IPS-NIHi7 (cell line): Measurements from ENCODE around the gene PDIA5.

Experiments
- DNase-seq: peaks from one replicate; pipeline ENCODE4 v3.0.0; 2012; ENCODE audit warnings: mixed read lengths; ENCODE audit errors: extremely low spot score

Gene PDIA5

DNA sequence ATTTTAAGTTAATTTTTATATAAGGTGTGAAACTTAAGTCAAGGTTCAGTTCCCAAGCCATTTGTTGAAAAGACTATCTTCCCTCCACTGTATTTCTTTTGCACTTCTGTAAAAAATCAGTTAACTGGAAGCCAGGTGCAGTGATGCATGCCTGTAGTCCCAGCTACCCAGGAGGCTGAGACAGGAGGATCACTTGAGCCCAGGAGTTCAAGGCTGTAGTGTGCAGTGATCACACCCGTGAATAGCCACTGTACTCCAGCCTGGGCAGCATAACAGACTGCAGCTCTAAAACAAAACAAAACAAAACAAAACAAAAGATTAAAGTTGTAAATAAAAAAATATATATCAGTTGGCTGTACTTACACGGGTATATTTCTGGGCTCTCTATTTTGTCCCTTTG is 101.8 kb downstream of the PDIA5 start:
- no peak for DNase-seq

DNA sequence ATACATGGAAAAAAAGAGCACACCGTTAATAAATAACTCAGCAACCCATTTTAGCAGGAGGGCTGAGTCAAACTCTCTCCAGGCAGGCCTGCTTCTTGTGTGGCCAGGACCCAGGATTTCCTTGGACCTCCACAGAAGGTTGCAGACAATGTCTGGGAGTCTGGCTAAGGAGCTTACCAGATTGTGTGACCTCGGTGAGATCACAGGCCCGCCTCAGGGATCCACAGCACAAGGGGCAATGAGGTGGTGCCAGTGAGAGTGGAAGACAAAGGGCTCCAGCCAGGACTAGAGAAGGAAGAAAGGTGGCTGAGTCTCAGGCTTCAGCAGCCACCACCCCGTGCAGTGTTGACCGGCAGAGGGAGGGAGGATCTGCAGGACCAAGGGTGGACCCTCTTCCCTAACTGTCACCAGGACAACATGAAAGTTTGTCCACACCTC is 102.7 kb downstream of the PDIA5 start:
- DNase-seq = no peak

DNA sequence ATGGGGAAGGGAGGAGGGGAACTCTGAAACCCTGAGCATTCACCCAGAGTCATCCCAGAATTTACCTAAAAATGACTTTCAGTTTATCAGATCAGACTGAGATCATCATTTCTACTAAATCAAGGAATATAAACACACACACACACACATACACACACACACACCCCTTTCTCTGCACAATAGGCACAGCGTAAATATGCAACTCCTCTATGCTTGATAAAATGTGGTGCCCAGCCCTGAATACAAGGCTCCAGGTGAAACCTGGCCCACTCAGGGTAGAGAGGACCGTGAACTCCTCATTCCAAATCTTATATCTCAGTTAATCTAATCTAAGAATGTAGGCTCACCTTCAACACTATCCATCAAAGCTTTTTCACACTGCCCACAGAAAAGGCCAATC is 103.1 kb downstream of the PDIA5 start:
- no peak for DNase-seq

DNA sequence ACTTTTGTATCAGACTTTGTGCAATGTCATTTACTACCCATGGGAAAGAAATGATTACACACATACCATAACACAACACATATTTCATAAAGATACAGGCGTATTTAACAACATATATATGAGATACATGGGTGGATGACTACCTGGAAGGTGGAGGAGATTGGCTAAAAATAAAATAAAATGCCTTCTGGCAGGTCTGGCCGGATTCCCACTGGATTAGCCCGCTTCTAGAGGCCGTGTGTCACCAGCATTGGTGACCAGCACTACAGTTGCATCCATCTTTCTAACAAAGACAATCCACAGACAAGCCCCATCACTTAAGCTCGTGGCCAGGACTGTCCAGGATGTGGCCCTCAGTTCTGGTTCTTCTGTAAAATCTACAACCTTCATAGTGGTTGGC is 114.0 kb downstream of the PDIA5 start:
- no peak for DNase-seq

DNA sequence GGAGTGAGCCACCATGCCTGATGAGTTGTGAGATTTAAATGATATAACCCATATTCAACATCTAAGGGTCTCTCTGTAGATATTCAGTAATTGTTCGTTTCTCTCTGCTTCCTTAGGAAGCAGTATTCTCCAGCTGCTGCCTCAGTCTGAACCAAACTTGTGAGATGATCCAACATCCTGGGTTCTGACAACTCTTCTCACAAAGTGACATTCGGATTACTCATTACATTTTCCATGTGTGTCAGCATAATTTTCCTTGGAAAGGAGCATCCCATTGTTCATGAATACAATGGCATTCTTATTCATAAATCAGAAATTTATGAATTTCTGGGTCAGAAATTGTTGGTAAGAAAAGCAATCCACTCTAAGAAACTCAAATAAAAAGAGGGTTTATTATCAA is 119.9 kb downstream of the PDIA5 start:
- no peak for DNase-seq

DNA sequence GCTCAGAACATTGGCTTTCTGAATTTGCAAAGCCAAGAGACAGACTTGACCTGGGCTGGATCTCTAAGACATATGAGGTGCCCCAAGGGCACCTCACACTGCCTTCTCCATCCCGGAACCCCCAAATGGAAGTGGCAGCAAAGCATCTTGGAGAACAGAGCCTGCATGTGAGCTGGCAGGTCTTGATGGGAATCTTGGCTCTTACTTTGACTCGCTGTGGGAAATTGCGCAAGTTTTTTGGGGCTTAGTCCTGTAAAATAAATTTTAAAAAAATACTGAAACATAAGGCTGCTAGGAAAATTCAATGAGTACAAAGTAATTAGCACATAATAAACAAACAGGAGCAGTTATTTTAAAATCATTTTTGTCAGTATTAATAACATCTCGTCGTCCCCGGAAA is 121.2 kb downstream of the PDIA5 start:
- DNase-seq = no peak

DNA sequence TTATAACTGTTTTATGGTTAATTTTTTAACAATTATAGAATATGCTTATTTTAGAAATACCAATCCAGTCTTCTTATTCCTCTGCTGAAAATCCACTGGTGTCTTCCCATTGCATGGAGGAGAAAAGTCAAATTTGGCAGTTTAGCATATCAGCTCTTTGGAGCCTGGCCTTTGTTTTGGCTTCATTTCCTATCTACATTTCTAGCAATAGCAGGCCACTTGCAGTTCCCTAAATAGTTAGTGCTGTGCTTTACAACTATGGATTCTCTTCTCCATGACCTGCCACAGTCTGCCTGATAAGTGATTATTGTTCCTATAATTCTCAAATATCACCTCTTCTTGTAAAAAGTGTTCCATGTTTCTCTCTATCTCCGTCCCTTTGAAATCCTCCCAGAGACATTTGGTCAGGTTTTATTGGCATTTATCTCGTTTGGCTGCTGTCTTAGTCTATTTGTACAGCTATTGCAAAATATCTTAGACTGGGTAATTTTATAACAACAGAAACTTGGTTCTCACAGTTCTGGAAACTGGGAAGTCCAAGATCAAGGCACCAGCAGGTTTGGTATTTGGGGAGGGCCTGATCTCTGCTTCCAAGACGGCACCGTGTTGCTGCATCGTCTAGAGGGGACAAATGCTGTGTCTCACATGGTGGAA is 126.8 kb downstream of the PDIA5 start:
- no peak for DNase-seq

DNA sequence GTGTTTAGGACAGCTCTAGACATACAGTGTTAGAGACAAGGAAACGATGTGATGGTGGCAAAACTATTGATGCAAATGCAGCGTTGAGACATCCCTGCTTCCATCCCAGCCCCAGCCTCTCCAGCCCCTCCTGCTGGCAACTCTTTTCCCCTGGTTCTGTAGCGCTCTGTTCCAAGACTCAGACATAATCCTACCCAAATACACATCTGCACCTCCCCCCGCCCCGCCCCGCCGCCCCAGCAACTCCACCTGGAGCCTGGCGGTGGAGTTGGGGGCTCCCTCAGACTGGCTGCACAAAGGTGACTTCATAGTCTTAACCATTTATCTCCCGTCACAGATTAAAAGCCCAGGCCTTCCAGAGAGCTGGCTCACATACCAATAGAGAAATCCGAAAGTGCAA is 127.7 kb downstream of the PDIA5 start:
- DNase-seq = peak; percentile 87

DNA sequence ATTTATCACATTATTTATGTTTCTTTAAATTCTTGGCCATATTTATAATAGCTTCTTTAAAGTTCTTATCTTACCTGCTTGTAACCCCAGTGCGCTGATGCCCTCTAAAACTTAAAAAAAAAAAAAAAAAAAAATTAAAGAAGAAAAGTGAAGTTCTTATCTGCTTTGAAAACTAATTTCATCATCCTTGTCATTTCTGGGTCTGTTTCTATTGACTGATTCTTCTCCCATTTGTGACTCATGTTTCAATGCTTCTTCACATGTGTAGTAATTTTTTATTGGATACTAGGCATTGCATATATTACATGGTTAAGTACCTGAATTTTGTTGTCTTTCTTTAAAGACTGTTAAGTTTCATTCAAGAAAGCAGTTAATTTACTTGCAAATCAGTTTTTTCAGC is 131.5 kb downstream of the PDIA5 start:
- no peak for DNase-seq

DNA sequence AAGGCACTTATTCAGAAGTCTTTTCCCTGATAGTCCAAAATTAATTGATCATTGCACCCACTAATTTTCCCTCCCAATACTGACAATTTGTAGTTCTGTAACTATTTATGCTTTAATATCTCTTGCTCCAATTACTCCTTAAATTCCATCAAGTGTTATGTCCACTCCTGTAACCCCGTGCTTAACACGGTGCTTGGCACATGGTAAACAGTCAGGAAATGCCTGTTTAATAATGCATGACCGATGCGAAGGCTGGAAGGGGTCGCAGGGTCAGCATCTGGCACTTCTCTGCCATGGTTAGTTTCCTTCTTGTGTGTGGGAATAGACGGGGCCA is 134.4 kb downstream of the PDIA5 start:
- no peak for DNase-seq

DNA sequence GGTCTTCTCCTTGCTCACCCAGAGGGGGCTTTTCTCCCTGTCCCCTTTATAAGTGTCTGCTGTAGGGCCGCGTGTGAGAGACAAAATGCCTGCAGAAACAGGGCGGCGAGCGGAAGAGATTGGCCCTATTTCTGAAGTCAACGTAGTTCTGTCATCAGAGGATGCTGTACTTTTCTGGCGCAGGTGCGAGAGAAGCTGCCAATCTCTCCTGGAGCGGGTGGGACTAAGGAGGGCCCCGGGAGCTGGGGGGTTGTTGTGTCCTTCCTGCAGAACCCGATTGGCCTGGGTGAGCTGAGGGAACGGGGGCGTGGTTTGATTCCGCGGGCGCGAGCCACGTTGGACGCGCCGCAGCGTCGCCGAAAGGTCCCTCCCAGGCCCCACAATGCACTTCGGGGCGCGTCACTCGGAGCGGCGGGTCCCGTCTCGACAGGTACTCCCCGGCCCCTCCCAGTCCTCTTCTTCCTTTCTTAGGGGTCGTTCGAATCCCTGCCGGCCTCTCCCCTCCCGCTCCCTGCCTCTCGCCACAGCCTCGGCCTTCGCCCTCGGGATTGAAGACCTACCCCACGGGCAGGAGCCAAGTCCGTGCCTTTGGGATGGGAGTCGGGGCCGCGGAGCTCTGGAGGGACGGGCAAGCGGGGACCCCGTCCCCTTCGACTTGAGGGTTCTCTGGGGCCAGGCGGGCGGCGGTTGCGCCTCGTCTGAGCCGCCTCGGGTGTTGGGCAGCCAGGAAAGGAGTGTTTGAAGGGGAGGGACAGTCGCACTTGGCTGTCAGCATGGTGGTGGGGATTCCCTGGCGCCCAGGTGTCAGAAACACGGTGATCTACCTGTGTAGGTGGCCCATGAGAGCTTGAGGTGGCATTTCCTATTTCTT is 135.0 kb downstream of the PDIA5 start, which contains the start of gene SEC22A:
Gene SEC22A, plus strand, starts transcription at position 387 of the 871 bp plus-strand sequence. CDS start 7,275 bp downstream, outside the sequence.
- DNase-seq = peak; percentile 97

DNA sequence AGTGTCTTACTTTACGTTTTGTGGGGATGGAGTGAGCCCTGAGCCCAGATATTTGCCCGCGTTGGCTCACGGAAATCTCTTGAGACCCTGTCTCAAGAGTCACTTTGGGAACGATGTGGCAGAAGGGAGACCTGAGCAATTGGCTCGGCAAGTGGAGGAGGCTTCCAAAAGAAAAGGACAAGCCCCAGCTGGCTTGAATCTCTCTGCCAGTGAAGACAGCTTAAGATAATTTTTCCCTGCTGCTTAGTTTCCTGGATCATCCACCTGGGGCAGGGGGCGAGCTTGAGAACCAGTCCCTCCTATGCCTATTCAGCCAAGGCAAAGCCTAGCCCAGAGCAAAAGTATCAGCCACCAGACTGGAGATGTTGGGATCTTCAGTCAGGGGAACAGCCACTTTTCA is 135.6 kb downstream of the PDIA5 start:
- DNase-seq = peak; percentile 55
